ENCODE measurements around the gene IL4R.

IL4R gene

DNA sequence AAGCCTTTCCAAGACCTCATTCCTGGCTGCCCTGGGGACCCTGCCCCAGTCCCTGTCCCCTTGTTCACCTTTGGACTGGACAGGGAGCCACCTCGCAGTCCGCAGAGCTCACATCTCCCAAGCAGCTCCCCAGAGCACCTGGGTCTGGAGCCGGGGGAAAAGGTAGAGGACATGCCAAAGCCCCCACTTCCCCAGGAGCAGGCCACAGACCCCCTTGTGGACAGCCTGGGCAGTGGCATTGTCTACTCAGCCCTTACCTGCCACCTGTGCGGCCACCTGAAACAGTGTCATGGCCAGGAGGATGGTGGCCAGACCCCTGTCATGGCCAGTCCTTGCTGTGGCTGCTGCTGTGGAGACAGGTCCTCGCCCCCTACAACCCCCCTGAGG, 49.5 kb downstream of the IL4R start:
- DNase-seq = no peak

DNA sequence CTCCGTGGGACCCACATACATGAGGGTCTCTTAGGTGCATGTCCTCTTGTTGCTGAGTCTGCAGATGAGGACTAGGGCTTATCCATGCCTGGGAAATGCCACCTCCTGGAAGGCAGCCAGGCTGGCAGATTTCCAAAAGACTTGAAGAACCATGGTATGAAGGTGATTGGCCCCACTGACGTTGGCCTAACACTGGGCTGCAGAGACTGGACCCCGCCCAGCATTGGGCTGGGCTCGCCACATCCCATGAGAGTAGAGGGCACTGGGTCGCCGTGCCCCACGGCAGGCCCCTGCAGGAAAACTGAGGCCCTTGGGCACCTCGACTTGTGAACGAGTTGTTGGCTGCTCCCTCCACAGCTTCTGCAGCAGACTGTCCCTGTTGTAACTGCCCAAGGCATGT, 50.0 kb downstream of the IL4R start:
- no peak for DNase-seq

DNA sequence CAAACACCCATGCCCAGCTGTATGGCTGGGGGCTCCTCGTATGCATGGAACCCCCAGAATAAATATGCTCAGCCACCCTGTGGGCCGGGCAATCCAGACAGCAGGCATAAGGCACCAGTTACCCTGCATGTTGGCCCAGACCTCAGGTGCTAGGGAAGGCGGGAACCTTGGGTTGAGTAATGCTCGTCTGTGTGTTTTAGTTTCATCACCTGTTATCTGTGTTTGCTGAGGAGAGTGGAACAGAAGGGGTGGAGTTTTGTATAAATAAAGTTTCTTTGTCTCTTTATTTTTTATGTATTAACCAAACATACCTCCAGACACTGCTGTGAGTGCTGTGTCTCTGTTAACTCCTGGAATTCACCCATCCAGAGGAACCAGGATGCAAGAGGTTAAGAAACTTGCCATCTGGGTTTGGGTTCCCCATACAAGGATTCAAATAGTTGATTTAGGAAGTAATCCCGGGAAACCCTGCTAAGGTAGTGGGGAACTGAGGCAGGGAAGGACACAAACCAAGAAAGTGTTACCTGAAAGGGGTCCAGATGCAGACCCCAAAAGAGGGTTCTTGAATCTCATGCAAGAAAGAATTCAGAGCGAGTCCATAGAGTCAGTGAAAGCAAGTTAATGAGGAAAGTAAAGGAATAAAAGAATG, 50.8 kb downstream of the IL4R start:
- DNase-seq = no peak

DNA sequence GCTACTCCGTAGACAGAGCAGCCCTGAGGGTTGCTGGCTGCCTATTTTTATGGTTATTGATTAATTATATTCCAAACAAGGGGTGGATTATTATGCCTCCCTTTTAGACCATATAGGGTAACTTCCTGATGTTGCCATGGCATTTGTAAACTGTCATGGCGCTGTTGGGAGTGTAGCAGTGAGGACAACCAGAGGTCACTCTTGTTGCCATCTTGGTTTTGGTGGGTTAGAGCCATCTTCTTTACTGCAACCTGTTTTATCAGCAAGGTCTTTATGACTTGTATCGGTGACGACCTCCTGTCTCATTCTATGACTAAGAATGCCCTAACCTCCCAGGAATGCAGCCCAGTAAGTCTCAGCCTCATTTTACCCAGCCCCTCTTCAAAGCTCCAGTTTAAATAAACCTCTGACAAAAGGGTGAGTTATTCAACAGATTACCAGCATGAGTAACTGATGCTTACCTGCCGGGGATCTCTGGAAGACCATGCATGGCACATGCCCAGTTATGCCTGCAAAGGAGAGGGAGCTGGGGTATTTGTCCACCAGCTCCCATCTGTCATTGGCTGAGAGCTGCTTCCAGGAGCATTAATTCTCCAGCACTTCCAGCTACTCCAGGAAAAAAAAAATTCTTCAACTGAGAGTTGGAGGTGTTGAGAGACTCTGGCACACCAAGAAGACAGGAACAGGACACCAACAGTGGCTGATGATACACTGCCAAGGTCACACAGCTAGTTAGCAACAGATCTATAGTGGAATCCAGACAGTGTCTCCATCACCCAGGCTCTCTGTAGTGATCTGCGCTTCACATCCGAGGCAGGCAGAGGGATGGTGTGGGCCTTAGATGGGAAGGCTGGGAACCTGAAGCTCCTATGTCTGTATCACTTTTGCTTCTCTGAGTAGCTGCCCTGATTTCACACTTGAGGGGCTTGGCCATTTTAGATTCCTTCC, 51.6 kb downstream of the IL4R start:
- DNase-seq = no peak

DNA sequence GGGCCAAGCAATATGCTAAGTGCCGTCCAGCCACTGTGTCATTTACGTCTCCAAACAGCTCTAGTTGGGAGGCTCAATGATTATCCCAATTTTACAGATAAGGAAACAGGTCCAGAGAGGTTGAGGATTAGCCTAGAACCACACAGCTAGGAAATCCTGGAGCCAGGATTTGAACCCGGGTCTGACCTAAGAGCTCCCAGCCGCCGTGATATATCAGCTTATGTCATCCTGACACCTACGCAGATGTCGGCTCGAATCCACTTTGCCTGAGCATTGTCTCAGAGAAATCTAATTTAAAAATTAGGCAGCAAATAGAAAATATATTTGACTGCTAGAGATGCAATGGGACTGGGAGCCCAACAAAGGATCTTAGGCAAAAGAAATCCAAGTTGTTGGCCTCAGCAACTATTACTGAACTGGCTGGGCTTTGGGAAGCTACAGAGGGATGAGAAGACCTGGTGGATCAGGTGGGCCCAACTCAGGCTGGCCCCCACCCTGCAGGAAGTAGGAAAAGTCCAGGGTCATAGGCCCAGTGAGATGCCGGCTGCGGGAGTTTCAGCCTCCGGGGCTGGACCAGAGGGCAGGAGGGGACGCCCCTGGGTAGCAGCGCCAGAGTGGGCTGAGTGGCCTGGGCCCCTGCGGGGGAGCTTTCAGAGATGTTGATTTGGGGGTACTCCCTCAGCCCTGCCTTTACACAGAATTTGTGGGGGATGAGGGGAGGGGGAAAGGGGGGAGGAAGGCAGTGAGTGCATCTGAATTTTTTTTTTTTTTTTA, 53.1 kb downstream of the IL4R start:
- no peak for DNase-seq

DNA sequence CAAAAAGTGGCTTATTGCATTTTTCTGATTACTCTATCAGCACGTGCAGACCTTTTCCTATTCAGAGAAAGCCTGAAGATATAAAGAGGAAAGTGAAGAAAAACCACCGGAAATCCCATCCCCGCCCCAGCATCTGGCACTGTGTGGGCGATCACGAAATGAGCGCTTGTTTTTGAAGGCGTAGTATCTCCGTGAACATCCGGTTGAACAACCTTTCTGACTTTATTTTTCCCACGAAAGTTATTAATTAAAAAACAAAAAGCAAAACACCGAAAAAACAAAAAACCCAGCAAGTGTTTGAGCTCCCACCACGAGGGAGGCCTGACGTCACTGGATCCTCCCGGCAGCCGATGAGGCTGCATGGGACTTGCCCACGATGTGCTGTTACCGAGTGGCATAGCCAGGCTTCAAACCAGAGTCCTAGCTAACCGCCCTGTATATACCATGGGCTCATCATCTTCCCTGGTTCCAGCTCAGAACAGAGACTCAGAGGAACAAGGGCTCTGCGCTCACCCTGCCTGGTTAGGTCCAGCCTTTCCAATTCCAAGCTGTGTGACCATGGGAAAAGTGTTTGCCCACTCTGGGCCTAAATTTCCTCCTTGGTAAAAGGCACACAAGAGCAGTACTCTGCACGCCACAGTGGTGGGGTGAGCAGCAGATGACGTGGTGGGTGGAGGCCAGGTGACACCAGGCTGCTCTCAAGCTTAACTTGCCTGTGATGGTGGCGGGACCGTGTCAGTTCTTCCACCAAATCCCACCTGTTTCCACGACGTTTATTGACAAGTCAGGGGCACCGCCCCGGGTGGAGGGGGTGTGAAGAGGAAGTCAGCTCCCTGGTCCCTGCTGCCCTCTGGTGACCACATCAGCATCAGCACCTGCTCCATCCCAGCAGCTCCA, 53.9 kb downstream of the IL4R start:
- DNase-seq = peak; percentile 38

DNA sequence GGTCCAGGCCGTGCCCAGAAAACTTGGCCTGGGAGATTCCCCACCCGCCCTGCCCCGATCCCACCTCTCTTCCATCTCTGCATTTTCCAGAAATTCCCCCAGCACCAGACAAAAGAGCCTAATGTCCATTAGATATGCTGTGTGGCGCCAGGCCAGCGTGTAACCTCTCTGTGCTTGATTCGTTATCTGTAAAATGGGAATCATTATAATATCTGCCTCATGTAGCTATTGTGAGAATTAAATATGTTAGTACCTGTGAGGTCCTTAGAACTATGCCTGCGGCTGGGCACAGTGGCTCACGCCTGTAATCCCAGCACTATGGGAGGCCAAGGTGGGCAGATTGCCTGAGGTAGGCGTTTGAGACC, 54.6 kb downstream of the IL4R start:
- no peak for DNase-seq

DNA sequence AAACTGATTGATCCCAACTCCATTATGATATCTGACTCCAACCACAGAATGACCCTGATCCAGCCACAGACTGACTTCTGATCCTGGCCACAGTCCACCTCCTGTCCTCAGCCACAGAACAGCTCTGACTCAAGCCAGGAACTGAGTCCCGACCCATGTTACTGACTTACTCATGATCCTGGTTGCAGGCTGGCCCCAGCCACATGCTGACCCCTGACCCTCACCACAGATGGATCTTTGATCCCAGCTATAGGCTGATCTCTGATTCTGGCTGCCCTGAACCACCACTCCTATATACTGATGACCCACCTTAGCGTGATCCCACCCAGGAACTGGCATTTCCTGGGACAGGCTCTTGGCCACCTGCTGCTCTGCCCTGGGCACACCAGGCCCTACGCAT, 56.0 kb downstream of the IL4R start:
- DNase-seq = no peak

DNA sequence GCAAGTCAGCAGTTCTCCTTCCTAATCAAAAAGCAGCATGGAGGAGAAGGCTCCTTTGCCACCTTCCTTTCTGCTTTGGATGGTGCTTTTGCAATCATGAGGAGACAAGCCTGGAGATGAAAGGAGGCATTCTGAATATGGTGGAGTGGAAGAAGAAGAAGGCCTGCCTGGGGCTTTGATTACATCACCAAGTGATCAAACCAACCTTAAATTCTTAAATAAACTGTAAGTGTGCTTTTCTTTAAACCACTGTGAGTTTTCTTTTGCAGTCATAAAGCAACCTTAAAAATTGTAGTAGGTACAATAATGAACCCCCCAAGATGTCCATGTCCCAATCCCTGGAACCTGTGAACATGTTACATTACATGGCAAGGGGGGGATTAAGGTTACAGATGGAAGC, 56.5 kb downstream of the IL4R start:
- DNase-seq = no peak

DNA sequence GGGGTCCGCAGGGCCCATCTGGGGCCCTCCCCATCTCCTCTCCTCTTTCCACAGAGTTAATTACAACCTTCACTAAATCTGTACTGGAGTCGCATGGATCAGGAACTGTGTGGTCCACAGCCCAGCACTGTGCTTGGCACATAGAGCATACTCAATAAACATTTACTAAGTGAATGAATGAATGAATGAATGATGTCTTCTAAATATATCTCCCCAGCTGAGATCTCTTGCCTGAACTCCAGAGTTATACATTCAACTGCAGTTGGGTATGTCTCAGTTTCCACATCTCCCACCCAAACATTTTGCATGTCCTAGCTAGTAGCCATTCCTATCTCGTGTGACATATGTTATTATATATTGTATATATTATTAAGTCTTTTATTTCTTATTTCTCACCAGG, 59.5 kb downstream of the IL4R start:
- DNase-seq = no peak

DNA sequence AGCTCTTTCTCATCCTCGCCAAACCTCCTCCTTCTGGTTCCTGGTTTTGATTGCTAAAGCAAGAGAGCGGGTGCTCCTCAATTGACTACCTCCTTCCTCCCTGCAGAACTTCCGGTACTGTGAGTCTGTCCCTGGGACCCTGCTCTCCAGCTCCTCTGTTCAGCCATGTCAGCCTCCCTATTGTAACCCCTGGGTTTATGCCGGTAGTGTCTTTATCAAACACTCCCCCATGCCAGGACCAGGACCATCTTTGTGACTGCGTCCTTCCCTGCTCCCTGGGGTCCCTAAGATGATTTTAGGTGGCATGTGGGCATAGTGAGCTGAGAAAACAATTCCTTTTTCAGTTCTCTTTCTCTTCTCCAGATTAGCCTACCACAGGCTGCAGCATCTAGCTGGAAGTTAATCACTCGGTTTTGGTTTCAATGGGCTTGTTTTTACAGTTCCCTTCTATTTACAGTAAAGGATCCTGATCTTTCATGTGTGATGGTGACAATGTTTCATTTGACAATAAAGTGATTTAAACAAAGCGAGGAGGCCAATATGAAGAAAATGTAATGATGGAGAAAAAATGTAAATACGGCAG, 60.5 kb downstream of the IL4R start:
- DNase-seq = no peak

DNA sequence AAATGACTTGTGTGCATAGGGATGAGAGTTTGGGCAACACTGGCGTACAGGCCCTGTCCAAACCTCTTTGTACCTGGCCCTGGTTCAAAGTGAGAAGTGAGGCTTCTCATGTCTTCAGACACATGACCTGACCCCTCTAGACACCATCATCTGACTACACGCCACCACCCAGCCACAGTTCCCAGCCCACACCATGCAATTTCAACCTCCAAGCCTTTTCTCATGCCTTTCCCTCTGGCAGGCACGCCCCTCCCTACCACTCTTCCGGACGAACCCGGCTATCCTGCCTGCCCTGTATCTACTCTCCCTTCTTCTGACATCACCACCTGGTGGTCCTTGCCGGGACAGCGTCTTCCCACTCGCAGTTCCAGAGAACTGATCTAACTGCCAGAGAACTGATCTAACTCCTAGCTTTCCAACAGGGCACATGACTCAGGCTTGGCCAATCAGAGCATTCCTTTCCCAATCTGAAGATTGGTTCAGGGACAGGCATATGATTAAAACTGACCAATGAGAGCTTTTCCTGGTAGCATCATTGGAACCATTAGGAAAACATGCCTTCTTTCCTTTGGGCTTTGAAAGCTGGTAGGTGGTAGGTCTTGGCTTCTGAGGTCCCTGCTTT, 61.1 kb downstream of the IL4R start:
- DNase-seq = peak; percentile 32

DNA sequence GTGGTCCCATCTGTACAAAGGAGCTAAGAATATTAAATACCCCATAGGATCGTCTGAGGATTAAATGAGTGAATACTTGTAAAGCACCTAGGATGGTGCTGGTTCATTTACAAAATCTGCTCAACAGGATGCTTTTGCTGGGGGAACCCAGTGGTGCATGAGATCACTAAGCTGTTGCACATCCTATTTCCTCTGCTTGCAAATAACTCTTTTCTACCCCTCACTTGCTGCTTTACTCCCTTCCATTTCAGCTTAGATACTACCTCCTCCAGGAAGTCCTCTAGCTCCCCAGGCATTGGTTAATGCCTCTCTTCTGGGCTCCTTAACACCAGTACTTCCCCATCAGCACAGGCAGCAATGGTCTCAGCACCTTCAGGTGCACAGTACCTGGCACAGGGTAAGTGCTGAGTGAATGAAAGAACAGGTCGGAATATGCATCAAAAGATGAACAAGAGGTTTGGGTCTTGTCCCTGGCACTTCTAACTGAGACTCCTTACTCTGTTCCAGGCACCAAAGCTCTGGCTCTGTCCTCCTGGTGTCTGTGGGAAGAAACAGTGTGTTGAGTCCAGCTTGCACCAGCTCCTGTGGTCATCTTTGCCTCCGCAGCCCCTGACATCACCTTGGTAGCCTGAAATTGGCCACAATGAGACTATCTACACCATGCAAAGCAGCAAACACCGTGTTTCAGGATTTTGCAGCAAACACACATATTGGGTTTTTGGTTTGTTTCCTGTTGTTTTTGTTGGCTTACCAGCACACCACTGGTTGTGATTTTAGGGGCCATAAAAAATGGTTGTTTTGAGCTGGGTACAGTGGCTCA, 64.1 kb downstream of the IL4R start:
- DNase-seq = no peak

DNA sequence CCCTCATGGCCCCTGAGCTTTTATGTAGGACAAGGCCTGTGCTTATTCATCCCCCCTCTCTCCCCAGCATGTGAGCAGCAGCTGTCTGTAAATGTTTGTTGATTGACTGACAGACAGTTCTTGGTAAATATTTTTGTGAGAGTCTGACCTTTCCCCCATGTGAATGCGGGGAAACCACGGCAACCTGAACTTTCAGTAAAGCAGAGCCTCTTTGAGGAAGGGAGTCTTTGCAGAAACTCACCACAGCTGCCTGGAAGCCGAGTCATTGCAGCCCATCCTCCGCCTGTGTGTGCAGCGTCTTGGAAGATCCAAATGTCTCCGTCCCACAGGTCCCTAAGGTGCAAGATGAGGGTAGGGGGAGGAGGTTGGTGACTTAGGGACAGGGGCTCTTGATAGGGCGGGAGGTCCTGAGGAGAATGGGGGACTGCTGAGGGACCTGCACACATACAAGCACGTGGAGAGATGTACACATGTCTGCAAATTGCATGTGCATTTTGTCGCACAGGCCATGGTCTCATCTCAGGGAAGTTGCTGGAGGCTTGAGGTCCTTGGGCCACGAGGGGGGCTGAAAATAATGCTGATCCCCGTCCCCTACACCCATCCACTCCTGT, 65.2 kb downstream of the IL4R start:
- no peak for DNase-seq

DNA sequence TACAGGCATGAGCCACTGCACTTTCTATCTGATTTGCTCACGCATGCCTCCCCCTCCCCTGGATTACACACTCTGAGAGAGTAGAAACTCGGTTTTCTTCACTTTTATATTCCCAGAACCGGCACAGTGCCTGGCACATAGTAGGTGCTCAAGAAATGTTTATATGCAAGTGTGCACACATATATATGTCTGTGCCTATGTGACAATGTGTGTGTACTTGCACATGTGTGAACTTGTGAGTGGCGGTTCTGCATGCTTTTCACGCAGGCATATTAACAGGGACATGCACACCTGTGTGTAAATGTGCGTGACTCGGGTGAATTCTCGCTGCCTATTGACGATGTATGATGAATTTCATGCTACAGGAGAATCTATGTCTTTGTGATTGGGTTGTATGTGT, 66.1 kb downstream of the IL4R start:
- DNase-seq = no peak

DNA sequence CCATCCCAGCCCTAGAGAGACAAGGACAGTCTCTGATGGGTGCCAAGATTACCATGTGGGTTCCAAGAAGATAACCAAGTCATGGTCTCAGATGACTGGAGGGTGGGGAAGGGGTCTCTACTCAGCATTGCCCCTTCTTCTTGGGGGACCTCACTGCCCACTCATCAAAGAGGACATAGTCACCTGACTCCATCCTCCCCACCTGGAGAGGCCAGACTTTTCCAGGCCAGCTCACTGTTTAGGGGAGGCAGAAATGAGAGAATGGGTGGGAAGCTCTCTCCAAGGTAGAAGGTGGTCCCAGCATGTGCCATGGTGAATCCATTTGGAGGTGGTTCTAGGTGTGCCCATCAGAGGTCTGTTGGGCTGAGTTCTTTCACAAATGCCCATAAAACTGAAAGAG, 67.5 kb downstream of the IL4R start:
- DNase-seq = no peak

DNA sequence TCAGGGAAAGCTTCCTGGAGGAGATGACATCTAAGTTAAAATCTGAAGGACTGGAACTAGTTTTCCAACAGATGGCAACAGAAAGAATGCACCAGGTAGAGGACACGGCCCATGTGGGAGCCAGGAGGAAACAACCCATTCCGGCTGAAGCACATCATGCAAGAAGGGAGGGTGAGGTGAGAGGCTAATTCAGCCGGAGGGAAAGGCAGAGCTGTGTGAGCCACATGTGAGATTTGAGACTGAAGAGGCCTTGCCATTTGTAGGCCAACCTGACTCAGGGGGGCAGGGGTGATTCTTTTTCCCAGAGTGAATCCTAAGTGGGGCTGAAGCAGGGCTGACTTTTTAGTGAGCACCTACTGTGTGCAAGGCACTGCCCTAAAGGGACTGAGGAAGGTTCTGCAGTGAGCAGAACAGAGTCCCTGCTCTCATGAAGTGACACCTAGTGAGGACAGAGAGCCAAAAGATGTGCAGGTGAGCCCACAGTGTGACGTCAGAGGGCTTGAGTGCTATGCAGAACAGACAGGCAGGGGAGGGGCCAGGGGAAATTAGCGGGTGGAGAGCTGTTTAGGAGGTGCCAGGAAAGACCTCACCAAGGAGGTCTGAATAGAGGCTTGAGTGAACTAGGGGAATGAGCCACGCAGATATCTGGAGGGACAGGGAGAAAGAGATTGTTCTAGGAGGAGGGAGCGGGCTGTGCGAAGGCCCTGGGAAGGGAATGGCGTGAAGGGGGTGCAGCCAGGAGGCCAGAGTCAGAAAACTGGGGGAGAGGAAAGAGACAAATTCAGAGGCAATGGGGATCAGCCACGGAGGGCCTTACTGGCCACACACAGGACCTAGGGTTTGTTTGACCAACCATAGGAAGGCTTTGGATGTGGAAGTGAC, 68.4 kb downstream of the IL4R start:
- no peak for DNase-seq

DNA sequence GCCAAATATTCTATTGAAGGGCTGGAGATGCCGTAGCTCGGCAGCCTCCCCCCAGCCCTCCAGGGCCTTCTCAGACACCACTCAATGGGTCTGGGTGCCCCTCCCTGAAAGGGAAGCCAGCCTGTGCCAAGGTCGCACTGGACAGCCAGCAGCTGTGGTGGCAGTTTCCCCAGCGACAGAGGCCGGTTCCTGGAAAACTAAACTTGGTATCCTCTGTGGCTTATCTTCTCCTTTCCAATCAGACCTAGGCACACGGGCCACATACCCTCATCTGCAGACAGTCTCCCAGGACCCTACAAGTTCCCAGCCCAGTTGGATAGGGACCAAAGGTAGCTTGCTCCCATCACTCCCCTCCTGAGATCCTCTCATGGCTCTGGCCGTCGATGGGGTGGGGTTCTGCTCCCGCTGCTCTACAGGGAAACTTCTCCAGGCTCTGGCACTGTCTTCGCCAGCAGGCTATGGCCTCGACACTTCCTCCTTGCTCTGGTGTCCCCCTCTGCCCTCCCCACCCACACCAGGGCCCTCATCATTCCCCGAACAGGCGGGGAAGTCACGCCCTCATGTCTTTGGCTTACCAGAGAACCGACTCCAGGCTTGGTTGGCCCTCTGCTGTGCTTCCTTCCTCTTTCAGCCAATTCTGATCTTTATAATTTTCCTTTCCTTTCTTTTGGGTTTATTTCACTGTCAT, 69.9 kb downstream of the IL4R start:
- no peak for DNase-seq

DNA sequence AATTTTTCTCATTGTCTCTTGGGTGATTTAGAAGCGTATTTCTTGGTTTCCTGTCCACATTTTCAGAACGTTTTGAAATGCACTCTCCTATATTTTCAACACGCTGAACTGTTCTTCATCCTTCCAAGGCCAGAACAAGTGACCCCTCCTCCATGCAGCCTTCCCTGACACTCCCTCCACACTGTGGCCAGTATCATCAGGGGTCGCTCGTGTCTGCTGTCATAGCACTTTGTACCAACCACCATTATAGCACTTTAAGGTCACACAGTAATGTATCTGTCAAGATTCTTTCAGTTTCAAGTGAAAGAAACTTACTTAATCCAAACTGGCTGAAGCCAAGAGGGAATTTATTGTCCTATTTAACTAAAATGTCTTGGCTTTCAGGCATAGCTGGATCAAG, 70.7 kb downstream of the IL4R start:
- DNase-seq = no peak
